Cortex of kidney (tissue), 1 donor: Measurements from ENCODE around the gene ARHGEF7.

Experiments
- DNase-seq: peaks from one replicate; lab custom pipeline; 2025; lab: John Stamatoyannopoulos, UW

ARHGEF7 gene

GRCh38 chr13:111201304-111201940 is 86.3 kb downstream of the ARHGEF7 start:
- no peak for DNase-seq

- no peak for DNase-seq
These were observed 87.1 kb downstream of the ARHGEF7 start for GRCh38 chr13:111202156-111202621.

- DNase-seq, result no peak
These were observed 87.6 kb downstream of the ARHGEF7 start for GRCh38 chr13:111202745-111203144.

- DNase-seq, result no peak
These were observed 88.8 kb downstream of the ARHGEF7 start for GRCh38 chr13:111203736-111204389.

- DNase-seq, result no peak
These were observed 89.5 kb downstream of the ARHGEF7 start for GRCh38 chr13:111204438-111205177.

GRCh38 chr13:111206148-111206547 is 91.0 kb downstream of the ARHGEF7 start:
- DNase-seq, result no peak

- DNase-seq, result no peak
These were observed 94.5 kb downstream of the ARHGEF7 start for GRCh38 chr13:111209613-111210012.

- DNase-seq, result no peak
These were observed 95.0 kb downstream of the ARHGEF7 start for GRCh38 chr13:111210091-111210490.

- DNase-seq, result no peak
These were observed 95.7 kb downstream of the ARHGEF7 start for GRCh38 chr13:111210544-111211469.

- DNase-seq, result no peak
These were observed 96.8 kb downstream of the ARHGEF7 start for GRCh38 chr13:111211789-111212516.

GRCh38 chr13:111212517-111212873 is 97.4 kb downstream of the ARHGEF7 start:
- no peak for DNase-seq

- DNase-seq, result no peak
These were observed 99.0 kb downstream of the ARHGEF7 start for GRCh38 chr13:111213964-111214726.

- DNase-seq, result no peak
These were observed 100.3 kb downstream of the ARHGEF7 start for GRCh38 chr13:111215081-111216047.

- DNase-seq, result no peak
These were observed 101.3 kb downstream of the ARHGEF7 start for GRCh38 chr13:111216166-111216960.

GRCh38 chr13:111217641-111218040 is 102.5 kb downstream of the ARHGEF7 start:
- DNase-seq, result no peak

GRCh38 chr13:111219280-111219679 is 104.2 kb downstream of the ARHGEF7 start:
- DNase-seq, result no peak

- no peak for DNase-seq
These were observed 104.8 kb downstream of the ARHGEF7 start for GRCh38 chr13:111219950-111220349.

- no peak for DNase-seq
These were observed 110.1 kb downstream of the ARHGEF7 start for GRCh38 chr13:111225166-111225565.
